Measurements from ENCODE around the gene SENP5.

SENP5 gene

DNA sequence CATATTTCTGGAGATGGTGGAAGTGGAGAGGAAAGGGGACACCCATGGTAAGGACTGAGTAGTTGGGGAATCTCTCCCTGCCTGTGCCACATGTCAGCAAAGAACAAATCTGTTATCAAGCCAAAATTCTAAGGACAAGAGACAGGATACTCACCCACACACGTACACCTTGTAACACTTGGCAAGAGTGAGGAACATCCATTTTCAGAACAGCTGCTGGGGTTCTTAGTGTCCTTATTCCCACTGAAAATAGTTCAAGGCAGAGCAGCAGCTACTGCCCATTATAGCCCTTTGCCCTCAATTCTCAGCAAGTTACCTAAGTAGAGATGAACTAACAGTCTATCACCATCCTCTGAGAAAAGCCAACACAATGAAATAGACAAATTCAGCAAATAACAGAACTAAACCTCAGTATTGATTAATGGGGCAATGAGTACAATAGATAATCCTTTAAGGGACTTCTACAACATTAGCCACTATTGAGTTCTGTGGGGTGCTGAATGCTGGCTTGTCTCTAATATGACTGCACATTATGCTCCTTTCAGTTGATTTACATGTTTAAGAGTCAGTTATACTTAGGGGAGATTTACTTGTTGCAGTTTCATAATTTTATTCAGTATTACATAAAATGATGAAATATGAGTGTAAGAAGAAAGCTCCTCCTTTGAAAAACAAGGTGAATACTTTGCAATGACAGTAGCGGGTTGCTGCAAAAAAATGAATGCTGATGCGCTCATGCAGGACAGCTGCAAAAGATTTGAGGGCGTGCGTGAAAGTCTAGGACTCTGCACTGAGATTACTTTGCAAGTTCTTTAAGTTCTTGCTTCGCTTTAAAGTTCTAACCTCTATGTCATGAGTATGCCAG is 22.4 kb downstream of the SENP5 start:
- H3K27me3 ChIP-seq (ENCODE audit: control insufficient read depth, insufficient read depth, low read length), result no peaks in the 10 kb centered on the region
- no peak overlapping the region for H3K9ac ChIP-seq (ENCODE audit: low read depth, low read length)
- no peaks in the 10 kb centered on the region for H3K9me3 ChIP-seq (ENCODE audit: control insufficient read depth, insufficient read depth, low read length)
- H3K36me3 ChIP-seq (ENCODE audit: control insufficient read depth, insufficient read depth, low read length), result peaks cover 3% of the 10 kb centered on the region
- no peaks in the 10 kb centered on the region for H3K4me1 ChIP-seq (ENCODE audit: control insufficient read depth, insufficient read depth, low read length)
- no peak overlapping the region for H3K4me3 ChIP-seq (ENCODE audit: low read depth, low read length)

DNA sequence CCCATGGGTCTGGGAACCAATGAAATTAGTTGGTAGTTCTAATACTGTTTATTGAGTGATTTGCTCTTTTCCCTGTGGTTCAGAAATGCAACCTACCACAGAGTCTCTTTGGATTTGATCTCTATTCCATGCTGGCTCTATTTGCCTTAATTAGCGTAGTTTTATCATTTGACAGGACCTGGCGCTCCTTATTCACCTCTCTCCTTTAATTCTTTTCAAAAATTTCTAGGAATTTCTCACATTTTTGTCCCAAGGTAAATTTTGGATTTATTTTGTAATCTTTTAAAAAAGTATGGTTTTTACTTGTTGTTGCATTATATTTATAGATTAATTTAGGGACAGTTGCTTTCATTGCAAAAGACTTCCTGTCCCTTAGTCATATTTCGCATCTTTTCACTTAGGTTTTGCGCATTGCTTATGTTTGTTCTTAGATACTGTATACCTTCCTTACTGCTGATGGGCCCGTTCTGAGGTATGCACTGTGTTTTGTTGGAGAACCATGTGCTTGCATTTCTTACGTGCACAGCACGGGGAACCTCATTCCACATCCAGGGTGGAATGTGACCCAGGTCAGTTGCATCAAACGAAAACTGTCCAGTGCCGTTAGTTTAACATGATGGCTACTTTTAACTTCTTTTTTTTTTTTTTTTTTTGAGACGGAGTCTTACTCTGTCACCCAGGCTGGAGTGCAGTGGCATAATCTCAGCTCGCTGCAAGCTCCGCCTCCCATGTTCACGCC is 27.0 kb downstream of the SENP5 start:
- Histone ChIP-seq H3K9me3 (ENCODE audit: control insufficient read depth, insufficient read depth, low read length) (no peaks in the 10 kb centered on the region), H3K4me3 (ENCODE audit: low read depth, low read length) (no peak overlapping the region), H3K9ac (ENCODE audit: low read depth, low read length) (no peak overlapping the region), H3K36me3 (ENCODE audit: control insufficient read depth, insufficient read depth, low read length) (no peaks in the 10 kb centered on the region), H3K27me3 (ENCODE audit: control insufficient read depth, insufficient read depth, low read length) (no peaks in the 10 kb centered on the region), H3K4me1 (ENCODE audit: control insufficient read depth, insufficient read depth, low read length) (no peaks in the 10 kb centered on the region)

DNA sequence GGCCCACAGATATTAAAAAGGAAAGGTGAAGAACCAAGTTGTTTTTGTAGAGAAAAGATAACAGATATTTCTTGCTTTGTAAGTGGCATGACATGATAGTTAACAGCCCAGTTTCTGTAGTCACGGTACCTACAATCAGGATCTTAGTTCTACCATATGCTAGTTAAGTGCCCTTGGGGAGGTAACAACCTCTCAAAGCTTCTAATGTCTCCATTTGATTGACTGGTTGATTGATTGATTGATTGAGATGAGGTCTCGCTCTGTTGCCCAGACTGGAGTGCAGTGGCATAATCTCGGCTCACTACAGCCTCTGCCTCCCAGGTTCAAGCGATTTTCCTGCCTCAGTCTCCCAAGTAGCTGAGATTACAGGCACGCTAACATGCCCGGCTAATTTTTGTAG is 28.5 kb downstream of the SENP5 start:
- no peaks in the 10 kb centered on the region for H3K4me1 ChIP-seq (ENCODE audit: control insufficient read depth, insufficient read depth, low read length)
- no peaks in the 10 kb centered on the region for H3K9me3 ChIP-seq (ENCODE audit: control insufficient read depth, insufficient read depth, low read length)
- H3K4me3 ChIP-seq (ENCODE audit: low read depth, low read length), result no peak overlapping the region
- no peaks in the 10 kb centered on the region for H3K27me3 ChIP-seq (ENCODE audit: control insufficient read depth, insufficient read depth, low read length)
- peaks cover 2% of the 10 kb centered on the region for H3K36me3 ChIP-seq (ENCODE audit: control insufficient read depth, insufficient read depth, low read length)
- no peak overlapping the region for H3K9ac ChIP-seq (ENCODE audit: low read depth, low read length)

DNA sequence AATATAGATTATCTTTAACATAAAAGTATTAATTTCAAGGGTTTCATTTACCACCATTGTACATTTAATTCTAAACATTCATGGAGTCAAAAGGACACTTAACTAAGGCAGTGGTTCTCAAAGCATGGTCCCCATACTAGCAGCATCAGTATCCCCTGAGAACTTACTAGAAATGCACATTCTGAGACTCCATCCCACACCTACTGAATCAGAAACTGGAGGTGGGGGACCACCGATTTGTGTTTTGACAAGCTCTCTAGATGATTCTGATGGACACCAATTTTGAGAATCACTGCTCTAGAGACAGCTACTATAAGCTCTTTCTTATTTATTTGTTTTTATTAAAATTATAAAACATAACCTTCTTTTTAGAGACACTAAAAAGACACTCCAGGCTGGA is 34.0 kb downstream of the SENP5 start:
- Histone ChIP-seq H3K4me1 (ENCODE audit: control insufficient read depth, insufficient read depth, low read length) (no peaks in the 10 kb centered on the region), H3K9me3 (ENCODE audit: control insufficient read depth, insufficient read depth, low read length) (no peaks in the 10 kb centered on the region), H3K4me3 (ENCODE audit: low read depth, low read length) (no peak overlapping the region), H3K9ac (ENCODE audit: low read depth, low read length) (no peak overlapping the region), H3K36me3 (ENCODE audit: control insufficient read depth, insufficient read depth, low read length) (peaks cover 11% of the 10 kb centered on the region), H3K27me3 (ENCODE audit: control insufficient read depth, insufficient read depth, low read length) (no peaks in the 10 kb centered on the region)

DNA sequence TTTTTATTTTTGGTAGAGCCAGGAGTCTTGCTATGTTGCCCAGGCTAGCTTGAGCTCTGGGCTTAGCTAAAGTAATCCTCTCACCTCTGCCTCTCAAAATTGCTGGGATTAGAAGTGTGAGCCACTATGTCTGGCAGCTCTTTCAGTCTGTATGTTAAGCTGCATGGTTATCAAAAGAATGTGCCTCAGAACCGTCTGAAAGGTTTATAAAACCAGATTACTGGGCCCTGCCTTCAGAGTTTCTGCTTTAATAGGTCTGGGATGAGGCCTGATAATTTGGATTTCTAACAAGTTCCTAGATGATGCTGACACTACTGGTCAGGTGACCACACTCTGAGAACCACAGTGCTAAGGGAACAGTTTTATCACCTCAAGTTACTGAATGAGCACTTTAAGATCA is 34.6 kb downstream of the SENP5 start:
- H3K36me3 ChIP-seq (ENCODE audit: control insufficient read depth, insufficient read depth, low read length), result peaks cover 11% of the 10 kb centered on the region
- H3K27me3 ChIP-seq (ENCODE audit: control insufficient read depth, insufficient read depth, low read length), result no peaks in the 10 kb centered on the region
- no peak overlapping the region for H3K9ac ChIP-seq (ENCODE audit: low read depth, low read length)
- no peaks in the 10 kb centered on the region for H3K4me1 ChIP-seq (ENCODE audit: control insufficient read depth, insufficient read depth, low read length)
- H3K4me3 ChIP-seq (ENCODE audit: low read depth, low read length), result no peak overlapping the region
- H3K9me3 ChIP-seq (ENCODE audit: control insufficient read depth, insufficient read depth, low read length), result no peaks in the 10 kb centered on the region

DNA sequence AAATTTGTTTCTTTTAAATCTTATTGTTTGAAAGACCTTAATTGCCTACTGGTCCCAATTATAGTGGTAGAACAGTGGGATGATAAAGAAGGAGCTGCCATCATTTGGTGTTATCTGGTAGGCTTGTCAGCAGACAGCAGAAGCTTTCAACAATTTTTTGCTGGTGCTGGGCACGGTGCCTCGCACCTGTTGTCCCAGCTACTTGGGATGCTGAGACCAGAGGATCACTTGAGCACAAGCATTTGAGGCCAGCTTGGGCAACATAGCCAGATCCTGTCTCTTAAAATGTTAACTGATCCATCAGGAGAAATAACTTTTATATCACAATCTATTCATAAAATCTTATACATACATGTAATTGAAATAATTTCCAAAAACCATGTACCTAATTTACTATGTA is 36.0 kb downstream of the SENP5 start:
- no peak overlapping the region for H3K9ac ChIP-seq (ENCODE audit: low read depth, low read length)
- H3K27me3 ChIP-seq (ENCODE audit: control insufficient read depth, insufficient read depth, low read length), result no peaks in the 10 kb centered on the region
- peaks cover 14% of the 10 kb centered on the region for H3K36me3 ChIP-seq (ENCODE audit: control insufficient read depth, insufficient read depth, low read length)
- H3K9me3 ChIP-seq (ENCODE audit: control insufficient read depth, insufficient read depth, low read length), result no peaks in the 10 kb centered on the region
- H3K4me3 ChIP-seq (ENCODE audit: low read depth, low read length), result no peak overlapping the region
- H3K4me1 ChIP-seq (ENCODE audit: control insufficient read depth, insufficient read depth, low read length), result no peaks in the 10 kb centered on the region

DNA sequence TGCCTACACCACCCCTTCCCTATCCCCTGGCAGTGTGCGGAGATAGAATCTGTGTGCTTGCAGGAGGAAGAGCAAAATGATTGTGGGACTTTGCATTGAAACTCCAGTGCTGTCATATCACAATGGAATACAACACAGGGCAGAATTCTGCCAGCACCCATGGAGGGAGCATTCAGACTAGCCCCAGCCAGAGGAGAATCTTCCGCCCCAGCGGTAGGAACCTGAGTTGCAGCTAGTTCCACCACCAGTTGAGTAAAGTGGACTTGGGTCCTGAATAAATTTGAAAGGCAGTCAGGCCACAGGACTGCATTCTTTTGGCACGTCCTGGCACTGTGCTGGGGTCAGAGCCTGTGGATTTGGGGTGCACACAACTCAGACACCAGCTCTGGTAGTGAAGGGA is 47.1 kb downstream of the SENP5 start:
- Histone ChIP-seq H3K4me3 (ENCODE audit: low read depth, low read length) (no peak overlapping the region), H3K4me1 (ENCODE audit: control insufficient read depth, insufficient read depth, low read length) (no peaks in the 10 kb centered on the region), H3K27me3 (ENCODE audit: control insufficient read depth, insufficient read depth, low read length) (no peaks in the 10 kb centered on the region), H3K9me3 (ENCODE audit: control insufficient read depth, insufficient read depth, low read length) (no peaks in the 10 kb centered on the region), H3K36me3 (ENCODE audit: control insufficient read depth, insufficient read depth, low read length) (peaks cover 3% of the 10 kb centered on the region), H3K9ac (ENCODE audit: low read depth, low read length) (no peak overlapping the region)

DNA sequence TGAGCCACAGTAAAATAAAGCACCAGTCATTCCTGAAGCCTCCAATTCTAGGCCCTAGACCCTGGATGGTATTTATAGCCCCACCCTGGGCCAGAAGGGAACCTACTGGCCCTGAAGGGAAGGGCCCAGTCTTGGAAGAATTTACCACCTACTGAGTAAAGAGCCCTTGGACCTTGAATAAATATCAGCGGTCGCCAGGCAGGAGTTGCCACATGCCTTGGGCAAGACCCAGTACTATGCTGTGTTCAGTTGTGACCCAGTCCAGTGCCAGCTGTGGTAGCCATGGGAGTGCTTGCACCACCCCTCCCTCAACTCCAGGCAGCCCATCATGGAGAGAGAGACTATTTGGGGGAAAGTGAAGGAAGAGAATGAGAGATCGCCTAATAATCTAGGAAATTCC is 47.7 kb downstream of the SENP5 start:
- peaks cover 3% of the 10 kb centered on the region for H3K36me3 ChIP-seq (ENCODE audit: control insufficient read depth, insufficient read depth, low read length)
- H3K4me1 ChIP-seq (ENCODE audit: control insufficient read depth, insufficient read depth, low read length), result no peaks in the 10 kb centered on the region
- no peaks in the 10 kb centered on the region for H3K9me3 ChIP-seq (ENCODE audit: control insufficient read depth, insufficient read depth, low read length)
- H3K9ac ChIP-seq (ENCODE audit: low read depth, low read length), result no peak overlapping the region
- no peak overlapping the region for H3K4me3 ChIP-seq (ENCODE audit: low read depth, low read length)
- H3K27me3 ChIP-seq (ENCODE audit: control insufficient read depth, insufficient read depth, low read length), result no peaks in the 10 kb centered on the region

DNA sequence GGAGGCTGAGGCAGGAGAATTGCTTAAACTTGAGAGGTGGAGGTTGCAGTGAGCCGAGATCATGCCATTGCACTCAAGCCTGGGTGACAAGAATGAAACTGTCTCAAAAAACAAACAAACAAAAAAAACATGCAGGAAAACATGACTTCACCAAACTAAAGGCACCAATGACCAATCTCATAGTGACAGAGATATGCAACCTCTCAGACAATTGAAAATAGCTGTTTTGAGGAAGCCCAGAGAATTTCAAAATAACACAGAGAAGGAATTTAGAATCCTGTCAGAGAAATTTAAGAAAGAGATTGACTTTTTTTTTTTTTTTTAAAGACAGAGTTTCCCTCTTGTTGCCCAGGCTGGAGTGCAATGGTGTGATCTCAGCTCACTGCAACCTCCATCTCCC is 48.5 kb downstream of the SENP5 start:
- Histone ChIP-seq H3K4me3 (ENCODE audit: low read depth, low read length) (no peak overlapping the region), H3K36me3 (ENCODE audit: control insufficient read depth, insufficient read depth, low read length) (peaks cover 3% of the 10 kb centered on the region)

DNA sequence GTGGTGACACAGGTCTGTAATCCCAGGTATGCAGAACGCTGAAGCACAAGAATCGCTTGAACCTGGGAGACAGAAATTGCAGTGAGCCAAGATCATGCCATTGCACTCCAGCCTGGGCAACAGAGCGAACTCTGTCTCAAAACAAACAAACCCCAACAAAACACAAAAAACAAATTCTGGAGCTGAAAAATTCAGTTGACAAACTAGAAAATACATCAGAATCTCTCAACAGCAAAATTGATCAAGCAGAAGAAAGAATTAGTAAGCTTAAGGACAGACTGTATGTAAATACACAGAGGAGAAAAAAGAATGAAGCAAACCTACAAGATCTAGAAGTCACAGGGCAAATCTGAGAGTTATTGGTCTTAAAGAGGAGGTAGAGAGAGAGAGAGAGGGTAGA is 49.3 kb downstream of the SENP5 start:
- Histone ChIP-seq H3K36me3 (ENCODE audit: control insufficient read depth, insufficient read depth, low read length) (peaks cover 3% of the 10 kb centered on the region), H3K27me3 (ENCODE audit: control insufficient read depth, insufficient read depth, low read length) (no peaks in the 10 kb centered on the region), H3K9me3 (ENCODE audit: control insufficient read depth, insufficient read depth, low read length) (no peaks in the 10 kb centered on the region), H3K4me3 (ENCODE audit: low read depth, low read length) (no peak overlapping the region), H3K4me1 (ENCODE audit: control insufficient read depth, insufficient read depth, low read length) (no peaks in the 10 kb centered on the region), H3K9ac (ENCODE audit: low read depth, low read length) (no peak overlapping the region)

More for the DNA sequence above, 48.5 kb downstream of the SENP5 start:
- H3K9me3 ChIP-seq (ENCODE audit: control insufficient read depth, insufficient read depth, low read length), result no peaks in the 10 kb centered on the region
- H3K9ac ChIP-seq (ENCODE audit: low read depth, low read length), result no peak overlapping the region
- H3K4me1 ChIP-seq (ENCODE audit: control insufficient read depth, insufficient read depth, low read length), result no peaks in the 10 kb centered on the region
- no peaks in the 10 kb centered on the region for H3K27me3 ChIP-seq (ENCODE audit: control insufficient read depth, insufficient read depth, low read length)

DNA sequence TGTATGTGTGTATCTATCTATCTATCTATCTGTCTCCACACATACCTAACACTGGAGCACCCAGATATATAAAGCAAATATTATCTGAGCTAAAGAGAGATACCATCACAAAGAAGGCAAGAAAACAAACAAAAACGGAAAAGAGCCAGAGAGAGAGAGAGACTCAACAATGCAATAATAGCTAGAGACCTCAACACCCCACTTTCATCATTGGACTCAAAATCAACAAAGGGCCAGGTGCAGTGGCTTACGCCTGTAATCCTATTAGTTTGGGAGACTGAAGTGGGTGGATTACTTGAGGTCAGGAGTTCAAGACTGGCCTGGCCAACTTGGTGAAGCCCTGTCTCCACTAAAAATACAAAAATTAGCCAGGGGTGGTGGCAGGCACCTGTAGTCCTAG is 51.2 kb downstream of the SENP5 start:
- H3K9ac ChIP-seq (ENCODE audit: low read depth, low read length), result no peak overlapping the region
- H3K27me3 ChIP-seq (ENCODE audit: control insufficient read depth, insufficient read depth, low read length), result no peaks in the 10 kb centered on the region
- no peaks in the 10 kb centered on the region for H3K9me3 ChIP-seq (ENCODE audit: control insufficient read depth, insufficient read depth, low read length)
- no peaks in the 10 kb centered on the region for H3K4me1 ChIP-seq (ENCODE audit: control insufficient read depth, insufficient read depth, low read length)
- peaks cover 3% of the 10 kb centered on the region for H3K36me3 ChIP-seq (ENCODE audit: control insufficient read depth, insufficient read depth, low read length)
- no peak overlapping the region for H3K4me3 ChIP-seq (ENCODE audit: low read depth, low read length)

DNA sequence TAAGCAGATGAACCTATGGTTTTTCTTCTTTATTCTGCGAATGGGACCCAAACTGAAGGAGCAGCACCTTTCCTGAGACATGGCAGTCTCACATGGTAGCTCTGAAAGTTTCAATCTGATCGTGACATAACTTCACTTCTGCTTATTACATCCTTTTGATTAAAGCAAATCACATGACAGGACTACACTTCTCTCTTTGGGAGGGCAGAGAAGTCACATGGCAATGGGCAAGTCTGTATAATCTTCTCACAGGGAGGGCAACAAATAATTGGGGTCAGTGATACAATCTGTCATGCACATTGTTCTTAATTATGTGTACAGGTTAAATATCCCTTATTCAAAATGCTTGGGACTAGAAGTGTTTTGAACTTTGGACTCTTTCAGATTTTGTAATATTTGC is 53.0 kb downstream of the SENP5 start:
- no peak overlapping the region for H3K4me3 ChIP-seq (ENCODE audit: low read depth, low read length)
- no peaks in the 10 kb centered on the region for H3K9me3 ChIP-seq (ENCODE audit: control insufficient read depth, insufficient read depth, low read length)
- no peaks in the 10 kb centered on the region for H3K27me3 ChIP-seq (ENCODE audit: control insufficient read depth, insufficient read depth, low read length)
- no peak overlapping the region for H3K9ac ChIP-seq (ENCODE audit: low read depth, low read length)
- H3K36me3 ChIP-seq (ENCODE audit: control insufficient read depth, insufficient read depth, low read length), result no peaks in the 10 kb centered on the region
- no peaks in the 10 kb centered on the region for H3K4me1 ChIP-seq (ENCODE audit: control insufficient read depth, insufficient read depth, low read length)
